IPS-11a (cell line): ENCODE measurements around the gene TBC1D4.
"Not testable (repeated sequence)": the region's sequence is repeated elsewhere in the genome, so short reads cannot be mapped to it uniquely, and the experiment has no call there.

Experiments used
- H3K4me3 ChIP-seq: one replicate; pipeline ENCODE4 v1.5.1; 2013; ENCODE audit warnings: low read depth, low read length, control low read depth

The TBC1D4 gene

GRCh38 chr13:75364131-75364713, 117.7 kb downstream of the TBC1D4 start:
- H3K4me3 ChIP-seq, result no peak overlapping the region

DNA sequence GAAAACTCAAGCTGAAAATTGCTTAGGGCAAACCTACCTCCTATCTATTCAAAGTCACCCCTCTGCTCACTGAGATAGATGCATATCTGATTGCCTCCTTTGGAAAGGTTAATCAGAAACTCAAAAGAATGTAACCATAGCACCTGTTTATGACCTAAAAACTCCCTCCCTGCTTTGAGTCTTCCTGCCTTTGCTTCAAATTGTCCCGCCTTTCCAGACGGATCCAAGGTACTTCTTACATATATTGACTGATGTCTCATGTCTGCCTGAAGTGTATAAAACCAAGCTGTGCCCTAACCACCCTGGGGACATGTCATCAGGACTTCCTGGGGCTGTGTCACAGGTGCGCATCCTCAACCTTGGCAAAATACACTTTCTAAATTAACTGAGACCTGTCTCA, 118.6 kb downstream of the TBC1D4 start:
- H3K4me3 ChIP-seq, result no peak overlapping the region

- H3K4me3 ChIP-seq, result no peak overlapping the region
Observed at GRCh38 chr13:75362026-75362425, 119.9 kb downstream of the TBC1D4 start.

DNA sequence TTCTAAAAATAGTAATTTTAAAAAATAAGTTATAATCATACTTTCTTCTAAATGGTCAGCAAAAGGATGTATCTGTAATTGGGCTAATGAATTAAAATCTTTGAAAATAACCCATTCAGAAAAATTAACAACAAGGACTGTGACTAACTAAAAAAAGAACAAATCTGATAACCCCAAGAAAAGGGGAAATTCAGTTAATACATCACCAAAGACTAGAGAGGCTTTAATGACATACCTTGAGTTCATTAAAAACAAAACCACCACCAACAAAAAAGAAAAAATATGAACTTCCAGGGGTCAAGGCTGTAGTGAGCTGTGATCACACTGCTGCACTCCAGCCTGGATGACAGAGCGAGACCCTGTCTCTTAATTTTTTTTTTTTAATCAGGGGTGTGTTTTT, 121.8 kb downstream of the TBC1D4 start:
- no peak overlapping the region for H3K4me3 ChIP-seq

DNA sequence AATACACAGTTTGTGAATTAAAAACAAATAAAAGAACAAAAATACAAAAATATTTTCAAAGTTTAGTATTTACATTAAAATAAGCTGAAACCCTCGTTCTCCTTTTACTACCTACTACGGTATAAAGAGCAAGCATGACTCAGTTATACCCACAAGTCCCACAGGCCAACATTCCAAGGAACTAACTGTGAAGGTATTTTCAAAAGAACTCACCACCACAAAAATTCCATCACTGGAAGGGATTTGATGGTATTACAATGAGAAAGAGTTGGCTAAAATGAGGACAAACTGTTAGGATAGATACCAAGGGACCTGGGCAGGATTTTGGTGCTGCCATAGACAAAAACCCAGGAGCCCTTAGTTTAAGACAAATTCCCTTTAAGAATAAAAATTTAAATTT, 122.7 kb downstream of the TBC1D4 start:
- no peak overlapping the region for H3K4me3 ChIP-seq

DNA sequence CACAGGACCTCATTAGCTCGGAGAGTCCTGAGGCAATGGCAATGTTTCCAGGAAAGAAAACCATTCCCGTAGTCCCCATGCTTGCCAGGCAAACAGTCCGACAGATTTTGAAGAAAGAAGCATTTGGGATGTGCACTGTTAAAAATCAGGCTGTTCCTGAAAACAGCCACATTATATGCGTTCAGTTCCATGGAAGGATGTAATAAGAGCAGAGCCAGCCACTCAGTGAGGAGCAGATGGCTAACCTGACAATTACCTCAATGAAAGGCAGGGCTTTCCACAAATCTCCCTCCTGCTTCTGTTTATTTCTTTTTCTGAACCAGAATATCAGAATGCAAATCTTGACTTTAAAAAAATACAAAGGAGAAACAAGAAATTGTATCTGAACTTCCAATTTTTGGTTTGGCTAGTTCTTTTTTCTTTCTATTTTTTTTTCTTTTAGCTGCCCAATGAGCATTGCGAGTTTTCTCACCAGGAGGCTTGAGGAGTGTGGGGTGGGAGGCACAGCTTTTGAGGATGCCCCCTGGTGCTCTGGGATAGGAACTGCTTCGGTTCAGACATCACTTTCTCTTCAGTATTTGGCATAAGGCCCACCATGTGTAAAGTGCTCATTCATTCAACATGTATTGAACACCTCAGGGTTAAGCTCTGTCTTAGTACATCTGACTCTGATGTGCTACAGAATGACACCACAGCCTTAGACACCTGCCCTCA, 124.2 kb downstream of the TBC1D4 start:
- no peak overlapping the region for H3K4me3 ChIP-seq

DNA sequence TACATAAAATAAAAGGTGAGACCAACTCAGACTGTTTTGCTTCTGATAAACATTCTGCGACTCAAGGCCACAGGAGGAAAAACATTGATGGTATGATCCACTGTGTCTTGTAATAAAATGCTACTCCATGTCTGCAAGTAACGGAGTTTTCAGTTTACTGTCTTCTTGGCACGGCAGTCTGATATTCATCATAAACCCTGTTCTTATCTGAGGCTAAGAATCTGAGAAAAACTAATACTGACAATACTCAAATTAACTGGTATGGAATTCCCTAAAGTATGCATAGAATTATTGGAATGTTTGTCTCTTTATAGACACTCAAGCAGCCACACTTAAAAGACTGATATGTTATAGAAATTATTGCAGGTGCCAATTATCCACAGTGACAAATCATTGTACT, 125.5 kb downstream of the TBC1D4 start:
- no peak overlapping the region for H3K4me3 ChIP-seq

- H3K4me3 ChIP-seq, result no peak overlapping the region
Observed at GRCh38 chr13:75355609-75356008, 126.4 kb downstream of the TBC1D4 start.

- no peak overlapping the region for H3K4me3 ChIP-seq
Observed at GRCh38 chr13:75353781-75354193, 128.2 kb downstream of the TBC1D4 start.

GRCh38 chr13:75352641-75353327, 129.2 kb downstream of the TBC1D4 start:
- no peak overlapping the region for H3K4me3 ChIP-seq

GRCh38 chr13:75351538-75351937, 130.4 kb downstream of the TBC1D4 start:
- not testable (repeated sequence) for H3K4me3 ChIP-seq

DNA sequence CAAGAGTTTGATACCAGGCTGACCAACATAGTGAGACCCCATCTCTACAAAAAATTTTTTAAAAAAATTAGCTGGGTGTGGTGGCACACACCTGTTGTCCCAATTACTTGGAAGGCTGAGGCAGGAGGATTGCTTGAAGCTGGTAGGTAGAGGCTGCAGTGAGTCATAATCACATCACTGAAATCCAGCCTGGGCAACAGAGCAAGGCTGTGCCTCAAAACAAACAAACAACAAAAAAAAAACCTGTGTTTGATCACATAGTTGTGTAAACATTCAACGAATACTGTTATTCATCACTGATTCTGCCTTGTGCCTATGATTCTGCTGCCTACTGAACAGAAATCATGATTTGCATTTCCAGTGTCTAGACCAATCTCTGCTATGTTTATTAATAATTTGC, 134.0 kb downstream of the TBC1D4 start:
- H3K4me3 ChIP-seq, result no peak overlapping the region

DNA sequence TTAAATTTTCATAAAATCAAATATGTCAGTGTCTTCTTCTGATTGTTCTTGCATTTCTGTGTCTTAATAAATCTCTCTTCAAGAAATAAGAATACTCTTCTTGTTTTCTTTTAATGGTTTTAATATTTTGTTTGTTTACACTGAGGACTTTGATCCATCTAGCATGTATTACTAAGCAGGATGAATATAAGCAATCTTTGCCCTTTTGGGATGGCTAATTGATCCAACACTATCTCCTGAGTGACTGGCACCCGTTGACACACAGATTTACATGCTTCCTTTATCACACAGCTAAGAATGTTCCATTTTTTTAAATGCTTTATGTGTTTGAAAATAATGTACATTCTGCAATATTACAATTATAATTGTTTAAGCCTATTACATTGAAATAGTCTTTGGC, 134.5 kb downstream of the TBC1D4 start:
- no peak overlapping the region for H3K4me3 ChIP-seq

DNA sequence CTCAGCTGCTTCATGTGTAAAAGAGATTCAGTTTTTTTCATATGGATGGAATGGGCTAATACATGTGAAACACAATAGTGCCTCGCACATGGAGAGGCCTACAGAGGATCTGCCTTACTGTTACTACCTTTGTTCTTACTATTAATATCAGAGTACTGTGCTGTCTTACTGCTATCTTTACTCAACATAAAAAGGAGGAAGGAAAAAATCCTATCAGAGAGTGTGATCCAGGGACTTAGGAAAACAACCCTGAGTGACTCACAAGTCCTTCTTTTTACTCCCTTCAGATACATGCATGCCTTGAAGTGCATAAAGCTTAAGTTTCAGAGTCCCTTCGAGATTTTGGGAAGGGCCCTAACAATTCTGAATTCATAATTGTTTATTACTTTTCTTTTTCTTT, 136.8 kb downstream of the TBC1D4 start:
- no peak overlapping the region for H3K4me3 ChIP-seq

GRCh38 chr13:75341028-75341427, 140.9 kb downstream of the TBC1D4 start:
- no peak overlapping the region for H3K4me3 ChIP-seq

DNA sequence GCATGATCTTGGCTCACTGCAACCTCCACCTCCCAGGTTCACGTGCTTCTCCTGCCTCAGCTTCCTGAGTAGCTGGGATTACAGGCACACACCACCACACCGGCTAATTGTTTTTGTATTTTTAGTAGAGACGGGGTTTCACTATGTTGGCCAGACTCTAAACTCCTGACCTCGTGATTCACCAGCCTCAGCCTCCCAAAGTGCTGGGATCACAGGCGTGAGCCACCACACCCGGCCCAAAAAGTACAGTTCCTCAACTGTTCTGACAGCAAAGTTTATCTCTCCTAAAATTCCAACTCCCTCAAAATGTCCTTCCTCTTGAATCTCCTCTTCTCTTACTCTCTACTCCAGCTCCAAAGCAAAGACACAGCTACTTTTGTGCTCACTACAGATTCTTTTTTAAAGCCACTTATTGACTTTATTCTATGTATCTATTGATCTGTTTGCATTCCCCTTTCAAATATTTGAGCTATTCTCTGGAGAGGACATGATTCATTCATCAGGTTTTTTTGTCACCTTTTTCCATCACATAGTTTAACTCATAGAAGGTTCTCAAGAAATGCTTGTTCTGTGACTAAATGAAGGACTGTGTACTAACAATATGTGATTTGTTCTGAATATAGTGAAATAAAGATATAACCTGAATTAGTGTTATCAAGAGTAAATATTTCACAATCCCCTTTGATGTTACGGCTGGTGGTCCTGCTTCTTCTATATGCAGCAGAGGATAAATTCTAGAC, 142.2 kb downstream of the TBC1D4 start:
- H3K4me3 ChIP-seq, result no peak overlapping the region

DNA sequence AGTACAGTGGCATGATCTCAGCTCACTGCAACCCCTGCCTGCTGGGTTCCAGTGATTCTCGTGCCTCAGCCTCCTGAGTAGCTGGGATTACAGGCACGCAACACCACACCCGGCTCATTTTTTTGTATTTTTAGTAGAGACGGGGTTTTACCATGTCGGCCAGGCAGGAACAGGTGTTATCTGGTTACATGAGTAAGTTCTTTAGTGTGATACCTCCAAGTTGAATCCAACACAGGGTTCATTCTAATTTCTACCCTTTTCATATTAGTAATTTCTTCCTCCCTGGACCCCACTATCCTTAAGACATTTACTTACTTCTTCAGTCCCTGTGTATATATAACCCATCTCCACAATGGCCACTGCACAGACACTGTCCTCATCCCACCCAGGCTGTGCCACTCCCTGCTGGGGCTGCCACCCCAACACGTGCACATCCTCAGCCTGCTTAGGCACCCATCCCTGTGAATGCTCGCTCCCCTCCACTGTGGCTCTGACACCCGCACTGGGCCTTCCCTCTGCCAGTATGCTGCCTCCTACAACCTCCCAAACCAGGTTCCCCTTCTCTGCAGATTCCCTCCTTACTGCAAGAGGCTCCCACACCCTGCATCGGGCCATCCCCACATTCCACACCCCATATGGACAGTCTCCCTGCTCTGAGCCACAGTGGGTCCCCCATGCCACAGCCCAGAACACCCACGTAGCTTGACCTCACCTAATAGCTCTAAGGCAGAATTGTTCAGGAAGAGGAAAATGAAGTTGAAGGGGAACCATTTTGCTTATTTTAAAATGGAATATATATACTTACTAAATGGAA, 147.1 kb downstream of the TBC1D4 start:
- H3K4me3 ChIP-seq, result no peak overlapping the region

GRCh38 chr13:75333103-75333502, 148.9 kb downstream of the TBC1D4 start:
- no peak overlapping the region for H3K4me3 ChIP-seq

- H3K4me3 ChIP-seq, result no peak overlapping the region
Observed at GRCh38 chr13:75331792-75332349, 150.1 kb downstream of the TBC1D4 start.

DNA sequence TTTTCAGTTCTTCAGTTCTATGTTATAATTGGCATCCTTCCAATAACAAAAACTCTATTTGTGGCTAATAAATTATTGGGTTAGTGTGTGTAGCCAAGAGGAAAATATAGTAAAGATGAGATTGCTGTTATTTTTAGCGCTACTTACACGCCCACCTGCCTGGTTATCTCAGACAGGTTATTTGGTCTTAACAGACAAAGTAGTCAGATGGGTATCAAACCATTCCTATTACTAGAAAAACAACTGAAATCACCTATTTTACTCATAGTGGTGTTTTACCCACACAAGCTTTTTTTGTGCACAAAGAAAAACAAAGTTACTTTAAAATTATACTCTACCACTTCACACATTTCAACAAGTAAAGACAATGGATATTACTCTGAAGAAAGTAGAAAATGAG, 151.2 kb downstream of the TBC1D4 start:
- no peak overlapping the region for H3K4me3 ChIP-seq
